GM19240 (cell line): Measurements from ENCODE around the gene CMSS1.
A peak's percentile ranks its signal among the peaks of the same experiment; 100 is the strongest.

Experiments used
- DNase-seq: peaks from one replicate; pipeline ENCODE4 v3.0.0; 2011; ENCODE audit warnings: low spot score; ENCODE audit not compliant: insufficient read length

CMSS1 gene

DNA sequence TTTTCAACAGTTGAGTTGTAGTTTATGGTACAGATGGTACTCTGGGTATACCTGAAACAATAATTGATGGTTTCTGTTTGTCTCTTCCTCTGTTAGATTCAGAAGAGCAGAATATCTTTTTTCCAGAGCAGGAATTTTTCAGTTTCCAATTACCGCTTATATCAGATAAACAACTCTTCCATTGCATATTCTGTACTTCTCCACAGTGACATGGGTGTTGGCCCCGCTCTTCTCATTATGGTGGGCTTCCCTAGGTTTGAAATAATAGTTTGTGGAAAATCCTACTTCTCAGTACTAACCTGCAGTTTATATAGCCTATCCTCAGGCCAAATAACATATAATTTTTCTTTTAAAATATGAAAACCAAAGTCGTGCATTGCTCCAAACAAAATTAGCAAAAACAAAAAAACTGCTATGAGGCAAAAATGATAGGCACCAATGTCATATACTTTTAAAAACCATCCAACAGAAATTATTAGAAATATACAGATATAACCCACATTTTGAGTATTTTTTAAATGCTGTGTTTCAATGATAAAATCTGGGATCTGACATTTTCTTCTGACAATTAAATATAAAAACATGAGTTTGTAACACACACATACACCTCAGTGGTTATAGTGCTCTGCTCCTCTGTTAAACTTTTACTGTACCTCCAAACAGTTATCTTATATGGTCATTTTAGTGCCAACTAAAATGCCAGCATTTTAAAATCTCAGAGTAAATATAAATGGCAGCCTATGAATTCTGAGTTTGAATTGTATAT is 56.8 kb downstream of the CMSS1 start:
- no peak for DNase-seq

DNA sequence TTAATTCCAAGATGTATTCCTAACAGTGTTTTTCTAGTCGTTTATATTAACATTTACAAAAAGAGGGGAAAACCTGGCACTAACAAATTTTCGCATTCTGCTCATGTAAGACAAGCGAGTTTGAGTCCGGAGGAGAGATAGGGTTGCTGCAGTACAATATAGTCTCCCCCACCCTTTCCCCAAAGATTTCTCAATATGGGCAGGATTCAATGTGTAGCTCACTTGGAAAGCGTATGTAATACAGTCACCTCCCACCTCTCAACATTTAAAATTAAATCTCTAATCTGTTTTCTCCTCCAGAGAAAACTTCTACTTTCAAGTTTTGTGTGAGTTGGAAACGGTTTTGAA is 57.9 kb downstream of the CMSS1 start:
- no peak for DNase-seq

DNA sequence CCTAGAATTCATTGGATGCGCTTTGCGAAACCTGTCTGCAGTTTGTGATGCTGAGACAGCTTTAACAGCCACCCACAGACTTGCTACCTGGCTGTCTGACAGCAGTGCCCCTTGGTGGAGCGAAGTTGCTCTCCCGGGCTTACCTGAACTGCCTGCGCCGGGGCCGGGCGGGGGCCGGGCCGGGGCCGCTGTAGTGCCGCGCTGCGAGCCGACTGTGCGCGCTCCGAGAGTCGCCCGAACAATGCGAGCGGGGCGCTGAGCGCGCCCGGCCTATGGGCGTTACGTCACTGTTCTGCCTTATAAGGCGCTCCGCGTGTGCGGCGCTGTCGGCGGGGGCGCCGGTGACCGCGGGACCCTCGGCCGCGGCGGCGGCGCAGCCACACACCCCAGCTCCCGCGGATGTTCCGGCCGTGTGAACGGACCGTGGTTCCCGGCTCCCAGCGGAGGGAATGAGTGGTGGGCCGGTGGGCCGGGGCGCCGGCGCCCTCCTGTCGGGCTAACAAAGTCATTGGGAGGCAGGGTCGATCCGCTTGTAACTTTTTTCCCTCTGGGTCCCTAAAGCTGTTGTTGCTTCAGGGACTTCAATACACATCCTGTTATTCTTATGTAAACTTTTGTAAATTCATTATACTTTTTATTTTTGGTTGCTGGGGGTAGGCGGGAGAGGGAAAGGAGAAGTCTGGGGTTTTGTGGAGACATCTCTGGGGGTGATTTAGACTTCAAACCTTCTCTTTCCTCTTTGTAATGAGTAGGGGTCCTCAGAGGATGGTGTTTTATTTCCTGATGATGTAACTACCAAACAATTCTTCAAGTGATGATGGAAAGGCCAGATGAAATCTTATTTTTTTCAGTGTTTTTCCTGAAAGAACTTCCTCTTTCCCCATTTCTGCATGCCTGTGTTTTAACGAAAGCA is 58.5 kb downstream of the CMSS1 start:
- peak; percentile 20 for DNase-seq

DNA sequence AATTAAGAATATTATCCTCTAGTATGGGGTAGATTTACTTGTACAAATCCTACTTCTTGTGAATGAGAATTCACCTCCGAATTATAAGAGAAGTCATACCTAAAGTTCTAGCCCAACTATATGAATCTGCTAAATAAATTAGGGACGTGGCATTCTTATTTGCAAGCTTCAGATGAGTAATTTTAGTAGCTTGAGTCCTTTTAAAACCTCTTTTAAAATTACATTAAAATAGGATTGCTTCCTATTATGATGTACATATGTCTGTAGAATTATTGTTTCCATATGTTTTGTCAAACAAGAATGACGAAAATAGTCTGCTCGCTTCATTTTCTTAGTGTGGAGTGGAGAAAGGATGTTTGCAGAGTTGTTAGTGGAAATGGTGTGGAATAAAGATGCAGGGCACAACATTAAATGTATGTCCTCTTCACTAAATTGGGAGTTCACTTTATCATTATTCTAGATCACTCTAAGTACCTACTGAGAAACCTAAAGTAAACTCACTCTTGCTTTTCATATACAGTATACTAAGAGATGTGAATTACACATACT is 59.4 kb downstream of the CMSS1 start:
- no peak for DNase-seq

DNA sequence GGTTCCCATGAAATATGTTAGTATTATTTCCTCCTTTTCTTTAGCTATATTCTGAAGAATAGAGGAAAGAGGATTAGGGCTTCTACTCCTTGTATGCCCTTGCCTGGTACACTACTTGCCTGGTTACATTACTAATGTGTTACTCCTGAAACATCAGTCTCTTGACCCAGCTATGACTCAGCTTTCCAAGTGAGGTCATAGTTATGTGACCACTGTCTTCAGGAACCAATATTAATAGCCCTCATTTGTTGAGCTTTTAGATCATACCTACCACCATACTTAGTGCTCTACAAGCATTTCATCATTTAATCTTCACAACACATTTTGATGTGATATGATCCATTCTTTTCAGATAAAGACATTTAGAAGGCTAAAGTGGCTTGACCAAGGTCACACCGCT is 60.3 kb downstream of the CMSS1 start:
- no peak for DNase-seq

DNA sequence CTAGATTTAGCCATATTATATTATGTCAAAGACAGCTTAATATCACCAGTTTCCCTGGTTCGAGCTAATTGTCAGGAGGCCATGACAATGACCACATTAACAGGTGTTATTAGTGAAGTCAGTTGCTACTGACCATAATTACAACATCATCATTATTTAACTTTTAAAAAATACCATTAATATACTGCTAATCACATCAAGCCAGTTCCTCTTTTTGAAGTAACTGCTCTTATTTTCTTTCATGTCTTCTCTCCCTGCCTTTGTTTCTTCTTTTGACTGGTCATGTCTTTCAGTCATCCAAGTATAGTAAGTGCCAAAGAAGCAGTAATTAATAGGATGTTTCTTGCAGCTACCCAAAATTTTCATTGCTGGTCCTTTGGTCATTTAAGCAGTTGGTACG is 61.6 kb downstream of the CMSS1 start:
- DNase-seq = no peak

DNA sequence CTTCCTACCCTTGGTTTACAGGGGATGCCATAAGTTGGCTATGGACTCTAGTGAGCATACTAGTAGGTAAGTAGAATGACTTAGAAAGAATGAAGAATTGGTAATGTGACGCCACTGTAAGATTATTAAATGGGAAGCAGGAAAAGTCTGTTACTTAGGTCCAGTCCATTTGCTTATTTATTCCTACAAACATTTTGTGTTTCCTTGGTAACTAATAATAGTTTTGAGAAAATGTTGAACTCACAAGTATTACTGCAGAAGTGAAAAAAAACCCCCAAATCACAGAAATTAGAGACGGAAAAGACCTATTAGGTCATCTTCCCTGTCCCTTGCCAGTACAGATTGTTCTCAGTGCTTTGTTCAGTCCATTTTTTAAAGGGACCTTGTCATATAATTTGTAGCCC is 63.5 kb downstream of the CMSS1 start:
- DNase-seq = no peak

DNA sequence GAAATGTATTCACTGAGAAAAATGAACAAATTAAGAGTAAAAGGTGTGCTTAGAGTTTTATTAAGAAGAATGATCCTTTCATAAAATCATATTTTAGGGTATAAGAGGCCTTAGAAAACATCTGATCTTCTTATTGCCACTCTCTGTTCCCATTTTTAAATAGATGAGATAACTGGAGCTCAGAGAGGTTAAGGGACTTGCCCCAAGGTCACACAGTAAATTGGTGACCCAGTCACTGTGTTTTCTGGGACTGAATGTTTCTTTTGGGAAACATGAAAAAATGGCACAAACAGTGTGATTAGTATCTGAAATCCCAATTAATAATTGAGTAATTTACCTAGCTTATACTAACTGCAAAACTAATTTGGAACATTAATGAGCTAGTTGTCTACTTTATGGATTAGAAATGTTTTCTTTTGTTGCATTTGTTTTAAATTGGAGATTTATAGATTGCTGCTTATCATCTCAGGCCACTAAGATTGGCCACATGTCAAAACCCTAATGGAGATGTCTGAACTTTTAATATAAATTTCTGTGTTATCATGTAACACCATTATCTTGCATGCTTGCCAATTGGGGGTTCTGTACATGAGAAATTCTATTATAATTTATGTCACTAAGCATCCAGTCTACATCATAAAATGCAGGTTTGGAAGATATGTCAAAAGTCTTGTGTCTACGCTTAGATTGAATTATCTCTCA is 64.9 kb downstream of the CMSS1 start:
- no peak for DNase-seq

DNA sequence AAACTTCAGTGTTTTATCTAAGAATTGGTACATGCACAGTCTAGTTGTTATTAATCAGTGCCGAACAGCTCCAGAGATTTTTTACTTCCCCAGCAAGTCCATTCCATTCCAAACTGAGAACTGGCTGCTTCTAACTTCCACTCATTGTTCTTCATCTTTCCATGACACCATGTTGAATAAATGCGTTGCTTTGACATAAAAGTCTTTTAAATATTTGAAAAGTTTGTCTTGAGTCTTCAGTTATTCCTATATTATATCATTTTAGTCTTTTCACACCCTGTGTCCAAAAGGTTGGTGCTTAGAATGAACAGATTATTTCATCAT is 65.4 kb downstream of the CMSS1 start:
- no peak for DNase-seq

DNA sequence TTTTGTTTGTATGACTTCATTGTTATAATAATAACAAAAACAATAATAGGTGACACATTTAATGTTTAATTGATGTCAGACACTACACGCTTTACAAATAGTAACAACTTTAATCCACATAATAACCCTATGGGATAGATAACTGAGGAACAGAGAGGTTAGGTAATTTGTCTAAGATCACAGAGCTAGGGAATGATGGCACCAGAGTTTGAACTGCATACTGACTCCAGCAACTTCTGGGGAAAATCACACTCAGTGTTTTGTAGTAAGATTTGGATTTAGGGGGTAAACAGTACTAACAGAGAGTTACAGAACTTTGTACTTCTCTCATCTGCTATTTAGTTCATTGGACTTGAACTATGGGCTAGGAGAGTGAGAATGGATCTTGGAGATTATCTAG is 66.0 kb downstream of the CMSS1 start:
- no peak for DNase-seq

DNA sequence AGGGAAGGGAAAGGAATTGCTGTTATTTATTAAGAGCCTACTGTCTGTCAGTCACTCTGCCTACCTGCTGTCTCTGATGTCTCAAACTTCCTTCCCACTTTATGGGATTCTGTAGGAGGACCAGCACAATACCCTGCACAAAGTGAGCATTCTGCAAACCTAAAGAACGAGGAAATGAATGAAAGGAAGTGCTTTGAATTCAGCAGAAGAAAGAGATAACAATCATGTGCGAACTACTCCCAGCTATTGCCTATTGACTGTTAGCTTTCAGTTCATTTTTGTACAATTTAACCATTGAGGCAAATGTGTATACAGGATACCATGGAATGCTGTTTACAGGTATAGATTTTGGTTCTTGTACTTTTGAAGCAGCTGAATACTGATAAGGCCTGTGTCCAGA is 66.8 kb downstream of the CMSS1 start:
- no peak for DNase-seq

DNA sequence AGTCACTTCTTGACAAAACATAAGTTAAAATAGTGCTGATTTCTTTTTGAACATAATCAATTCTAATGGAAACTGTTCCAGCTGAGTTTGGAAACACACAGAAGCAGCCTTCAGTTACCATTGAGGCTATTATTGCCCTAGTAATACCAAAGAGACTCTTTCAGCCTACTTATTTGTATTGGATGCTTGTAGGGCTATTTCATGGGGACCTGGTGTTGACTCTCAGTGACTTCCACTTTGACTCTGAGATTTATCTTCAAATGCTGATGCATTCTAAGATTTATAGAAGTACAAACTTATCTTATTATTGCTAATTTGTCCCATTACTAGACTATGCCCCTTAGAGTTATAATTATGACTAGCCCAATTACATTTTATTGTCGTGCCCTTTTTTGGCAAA is 67.4 kb downstream of the CMSS1 start:
- no peak for DNase-seq

DNA sequence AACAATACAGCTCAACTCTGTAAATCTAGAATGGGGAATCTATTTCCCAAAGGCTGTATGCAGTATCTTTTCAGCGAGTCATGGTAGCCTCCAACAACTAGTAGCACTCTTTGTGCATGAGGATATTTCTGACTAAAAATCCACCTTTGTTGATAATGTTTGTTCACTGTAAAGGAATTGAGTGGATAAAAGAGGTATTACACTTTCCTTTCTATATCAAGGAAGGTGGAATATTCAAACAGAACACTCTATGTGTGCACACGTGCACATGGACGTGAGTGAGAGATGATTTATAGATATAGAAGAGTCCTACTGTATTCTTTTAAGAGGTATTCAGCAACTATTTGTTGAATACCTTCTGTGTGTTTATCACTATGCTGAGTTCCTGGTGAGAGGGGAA is 68.2 kb downstream of the CMSS1 start:
- no peak for DNase-seq

DNA sequence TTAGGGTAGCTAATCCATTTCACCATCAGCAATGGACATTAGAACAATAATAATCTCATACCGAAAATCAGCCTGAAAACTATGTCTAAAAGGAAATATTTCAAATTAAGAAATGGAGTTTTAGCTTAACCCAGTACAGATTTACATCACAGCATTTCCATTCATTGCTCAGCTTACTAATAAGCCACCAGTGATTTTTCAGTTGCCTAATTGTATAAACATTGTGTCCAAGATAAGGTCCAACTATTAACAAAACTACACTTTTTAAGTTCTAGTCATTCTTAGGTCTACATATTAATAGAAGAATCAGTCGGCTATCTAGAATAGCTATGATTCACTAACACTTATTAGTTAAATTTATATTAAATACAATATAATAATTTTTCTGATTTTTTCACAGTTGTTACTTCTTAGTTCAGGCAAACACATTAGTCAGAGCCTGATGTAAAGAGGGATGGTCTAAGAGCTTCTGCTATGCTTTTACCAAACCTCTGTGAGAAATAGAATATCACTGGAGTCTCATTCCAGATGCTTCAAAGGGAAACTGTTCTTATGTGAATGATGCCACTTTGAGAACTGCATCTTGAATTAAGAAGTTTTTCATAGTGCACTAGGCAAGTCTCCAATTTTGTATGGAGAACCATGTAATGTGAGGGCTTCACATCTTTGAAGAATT is 74.1 kb downstream of the CMSS1 start:
- no peak for DNase-seq

DNA sequence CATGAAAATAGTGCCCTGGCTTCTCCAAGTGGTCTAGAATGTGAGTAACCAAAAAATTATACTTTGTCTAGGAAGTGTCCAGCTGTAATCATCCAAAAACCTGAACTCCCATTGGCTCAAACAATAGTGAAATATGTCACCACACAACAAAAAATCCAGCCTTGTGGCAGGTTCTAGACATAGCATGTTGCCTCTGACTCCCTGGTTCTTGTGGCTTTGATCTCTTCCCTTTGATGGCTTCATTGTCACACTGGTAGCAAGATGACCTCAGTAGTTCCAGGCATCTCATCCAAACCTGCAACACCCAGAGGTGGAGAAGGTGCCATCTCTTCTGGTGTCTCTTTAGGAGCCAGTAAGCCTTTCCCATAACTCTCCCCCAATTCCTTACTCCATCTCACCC is 74.7 kb downstream of the CMSS1 start:
- DNase-seq = no peak

DNA sequence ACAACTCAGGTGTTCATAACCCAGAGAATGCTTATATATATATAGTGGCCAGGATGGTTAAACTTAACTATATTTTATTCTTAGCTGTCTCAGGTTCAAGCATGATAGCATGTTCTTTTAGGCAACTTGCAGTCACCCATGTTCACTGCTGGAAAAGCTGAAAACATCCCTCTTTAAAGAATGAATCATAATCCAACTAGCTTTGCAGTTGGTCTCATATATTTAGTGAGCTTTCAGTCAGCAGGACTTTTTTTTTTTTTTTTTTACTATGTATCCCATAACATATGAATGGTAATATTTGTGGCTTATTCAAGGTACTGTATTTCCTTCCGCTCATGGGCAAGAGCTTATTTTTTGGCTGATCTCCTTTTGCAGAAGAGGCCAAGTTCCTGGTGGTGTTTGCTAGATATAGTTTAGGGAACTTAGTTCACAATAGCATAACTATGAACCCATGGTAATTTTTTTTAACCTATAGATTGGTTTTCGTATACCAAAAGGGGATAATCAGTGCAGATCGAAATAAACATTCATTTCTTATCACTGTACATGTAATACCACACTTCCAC is 77.6 kb downstream of the CMSS1 start:
- no peak for DNase-seq

DNA sequence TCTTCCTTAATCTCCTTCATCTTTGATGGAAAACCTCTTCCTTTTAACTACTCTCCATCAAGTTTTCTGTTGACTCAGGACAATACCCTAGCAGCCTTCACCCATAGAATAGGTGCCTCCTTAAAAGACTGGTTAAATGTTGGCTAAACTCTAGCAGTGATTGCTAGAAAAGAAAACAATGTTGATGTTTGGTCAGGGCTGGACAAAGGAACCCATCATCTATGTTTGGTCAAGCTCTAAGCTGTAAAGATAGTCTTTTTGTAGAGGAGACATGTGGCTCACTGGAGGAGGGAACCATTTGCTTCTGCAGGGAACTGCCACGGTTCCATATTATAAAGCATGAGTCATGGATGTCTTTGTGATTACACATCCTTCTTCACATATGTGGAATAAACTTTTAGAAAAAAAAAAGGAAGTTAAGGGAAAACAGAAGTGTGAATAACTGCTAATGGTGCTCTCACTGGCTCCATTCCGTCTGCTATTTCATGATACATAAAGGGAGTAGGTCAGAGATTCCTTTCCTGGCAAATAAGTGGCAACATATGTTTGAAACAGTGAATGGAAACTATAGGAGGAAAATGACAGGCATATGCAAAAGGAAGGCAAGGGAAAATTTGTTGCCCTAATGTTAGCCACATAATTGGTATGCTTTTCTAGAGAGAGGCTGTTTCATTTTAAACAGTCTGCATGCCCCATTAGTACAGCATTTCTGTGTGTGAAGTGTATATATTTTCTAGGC is 78.2 kb downstream of the CMSS1 start:
- no peak for DNase-seq

DNA sequence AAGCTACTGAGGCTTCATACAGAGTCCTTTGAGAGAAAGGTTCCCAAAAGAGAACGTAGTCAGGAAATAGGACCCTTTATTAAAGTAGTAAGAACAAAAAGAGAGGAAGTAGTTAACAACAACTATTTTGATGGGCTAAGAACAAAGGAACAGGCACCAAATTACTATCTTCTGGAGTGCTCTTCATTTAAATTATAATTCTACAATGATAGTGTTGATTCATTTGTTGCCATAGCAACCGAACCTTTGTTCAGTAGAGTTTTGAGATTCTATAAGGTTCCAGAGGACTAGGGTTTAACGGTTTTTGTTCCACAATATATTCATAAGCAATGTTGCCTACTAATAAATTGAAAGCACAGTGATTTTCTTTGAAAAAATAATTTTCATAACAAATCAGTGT is 78.8 kb downstream of the CMSS1 start:
- no peak for DNase-seq

DNA sequence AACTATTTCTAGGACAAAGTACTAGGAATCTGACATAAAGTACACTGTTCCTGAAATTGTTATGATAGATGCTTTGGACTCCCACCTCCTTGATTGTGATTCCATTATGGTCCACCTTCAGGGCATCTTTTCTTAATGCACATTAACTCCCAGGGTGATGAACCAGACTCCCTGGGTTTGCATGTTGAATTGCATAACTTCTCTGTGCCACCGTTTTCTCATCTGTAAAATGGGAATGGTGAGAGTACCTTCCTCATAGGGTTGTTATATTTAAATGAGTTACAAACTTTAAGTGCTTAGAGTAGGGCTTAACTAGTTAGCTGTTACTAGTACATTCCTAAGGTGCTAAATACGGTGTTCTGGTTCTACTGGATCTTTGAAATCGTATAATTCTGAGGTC is 81.9 kb downstream of the CMSS1 start:
- DNase-seq = no peak

DNA sequence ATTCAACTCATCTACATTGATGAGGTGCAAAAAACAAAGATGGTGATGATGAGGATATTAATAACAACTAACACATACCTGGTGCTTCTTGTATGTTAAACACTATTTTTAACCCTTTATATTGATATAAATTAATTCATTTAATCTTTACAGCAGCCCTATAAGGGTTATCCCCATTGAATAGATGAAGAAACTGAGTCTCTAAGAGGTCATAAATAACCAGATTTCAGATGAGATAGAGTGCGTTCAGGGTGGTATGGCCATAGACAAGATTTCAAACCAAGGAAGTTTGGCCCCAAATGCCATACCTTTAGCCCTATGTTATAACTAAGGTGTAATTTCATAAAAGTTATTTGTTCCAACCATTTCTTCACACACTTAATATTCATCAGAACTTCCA is 82.6 kb downstream of the CMSS1 start:
- no peak for DNase-seq
